IMR-90 (cell line): Measurements from ENCODE around the gene NAV2. TPM values are rescaled to one million over a fixed set of nuclear protein-coding genes. Genes with fewer than 3 reads are reported as not detected.

ENCODE experiments used
- ATAC-seq: fragments of 200-7000 bp; cut with Tn5 transposase; 2 replicates; pipeline ENCODE4 v1.9.1; 2020; ENCODE audit warnings: low read depth, mild to moderate bottlenecking, moderate library complexity
- BruUV-seq: library from RNA; stranded (reverse); fragments of 400-500 nt; replicated peaks from 2 replicates; lab custom pipeline; 2021; lab: Mats Ljungman, UMichigan
- CTCF ChIA-PET: fragments of 300-600 bp; formaldehyde crosslinking; extraction: SDS; loops from one replicate; lab custom pipeline; 2021; ENCODE audit warnings: antibody characterized with exemption; lab: Yijun Ruan, JAX
- POLR2A ChIA-PET: fragments of 300-600 bp; sonication (Branson Sonifier 250); formaldehyde crosslinking; loops from one replicate; lab custom pipeline; 2022; ENCODE audit warnings: antibody characterized with exemption; ENCODE audit not compliant: unreplicated experiment; lab: Charles Lee
- DNase-seq: peaks from one replicate; pipeline ENCODE4 v3.0.0; 2013
- H2AFZ ChIP-seq: replicated peaks from 2 replicates; pipeline ENCODE3; 2013; ENCODE audit warnings: low read length, mild to moderate bottlenecking; ENCODE audit not compliant: poor library complexity
- H2AK5ac ChIP-seq: 2 replicates; pipeline ENCODE4 v1.6.1; 2013; ENCODE audit warnings: low read depth, low read length, inconsistent platforms
- H2AK9ac ChIP-seq: replicated peaks from 2 replicates; pipeline ENCODE3; 2013; ENCODE audit warnings: mild to moderate bottlenecking, low read depth, low read length, moderate library complexity; ENCODE audit not compliant: poor library complexity
- H2BK120ac ChIP-seq: 2 replicates; pipeline ENCODE4 v1.6.1; 2013; ENCODE audit warnings: low read depth, low read length, inconsistent platforms
- H2BK15ac ChIP-seq: 3 replicates; pipeline ENCODE4 v1.6.1; 2013; ENCODE audit warnings: low read depth, low read length, inconsistent platforms
- H2BK20ac ChIP-seq: 2 replicates; pipeline ENCODE4 v1.6.1; 2013; ENCODE audit warnings: low read depth, mild to moderate bottlenecking, inconsistent platforms, low read length, moderate library complexity
- H2BK5ac ChIP-seq: 2 replicates; pipeline ENCODE4 v1.6.1; 2013; ENCODE audit warnings: mild to moderate bottlenecking, low read depth, low read length, inconsistent platforms; ENCODE audit not compliant: poor library complexity, severe bottlenecking
- H3K14ac ChIP-seq: replicated peaks from 2 replicates; pipeline ENCODE4 v1.6.1; 2013; ENCODE audit warnings: low read depth, low read length, inconsistent platforms
- H3K18ac ChIP-seq: 2 replicates; pipeline ENCODE4 v1.6.1; 2013; ENCODE audit warnings: low read depth, low read length, control low read depth
- H3K23ac ChIP-seq: 2 replicates; pipeline ENCODE4 v1.6.1; 2013; ENCODE audit warnings: low read depth, low read length, inconsistent platforms
- H3K27ac ChIP-seq: 2 replicates; pipeline ENCODE4 v1.5.1; 2013; ENCODE audit warnings: mild to moderate bottlenecking, control low read depth, low read length; ENCODE audit not compliant: insufficient read depth
- H3K27me3 ChIP-seq: 2 replicates; pipeline ENCODE4 v1.6.1; 2013; ENCODE audit warnings: low read length; ENCODE audit not compliant: control insufficient read depth, insufficient read depth
- H3K36me3 ChIP-seq: 2 replicates; pipeline ENCODE4 v1.6.1; 2013; ENCODE audit warnings: low read length, mixed read lengths; ENCODE audit not compliant: control insufficient read depth, insufficient read depth
- H3K4ac ChIP-seq: 2 replicates; pipeline ENCODE4 v1.6.1; 2013; ENCODE audit warnings: low read depth, low read length, inconsistent platforms
- H3K4me1 ChIP-seq: 2 replicates; pipeline ENCODE4 v1.6.1; 2013; ENCODE audit warnings: low read length, mixed read lengths; ENCODE audit not compliant: control insufficient read depth, insufficient read depth
- H3K4me2 ChIP-seq: 2 replicates; pipeline ENCODE4 v1.6.1; 2013; ENCODE audit warnings: low read depth, mild to moderate bottlenecking, control low read depth, low read length, moderate library complexity
- H3K4me3 ChIP-seq: 2 replicates; pipeline ENCODE4 v1.5.1; 2013; ENCODE audit warnings: low read depth, mild to moderate bottlenecking, control low read depth, low read length, moderate library complexity; ENCODE audit not compliant: insufficient read depth
- H3K56ac ChIP-seq: 2 replicates; pipeline ENCODE4 v1.6.1; 2013; ENCODE audit warnings: low read length, inconsistent platforms; ENCODE audit not compliant: insufficient read depth; ENCODE audit errors: extremely low read depth
- H3K79me1 ChIP-seq, 2 experiments: 2 replicates each; pipeline ENCODE4 v1.6.1; 2013; ENCODE audit warnings: low read length in 2 of 2, inconsistent platforms in 1 of 2, low read depth in 1 of 2
- H3K9ac ChIP-seq: 2 replicates; pipeline ENCODE4 v1.6.1; 2013; ENCODE audit warnings: low read depth, low read length, control low read depth
- H3K9me1 ChIP-seq: 2 replicates; pipeline ENCODE4 v1.6.1; 2013; ENCODE audit warnings: low read length, inconsistent platforms; ENCODE audit not compliant: insufficient read depth
- H3K9me3 ChIP-seq: 2 replicates; pipeline ENCODE4 v1.6.1; 2013; ENCODE audit warnings: low read length; ENCODE audit not compliant: control insufficient read depth, insufficient read depth
- H4K20me1 ChIP-seq: 2 replicates; pipeline ENCODE4 v1.6.1; 2013; ENCODE audit warnings: low read length, inconsistent platforms; ENCODE audit not compliant: insufficient read depth
- H4K5ac ChIP-seq: 2 replicates; pipeline ENCODE4 v1.6.1; 2013; ENCODE audit warnings: mild to moderate bottlenecking, low read depth, low read length, control low read depth
- H4K8ac ChIP-seq, 2 experiments: 2 replicates each; pipeline ENCODE4 v1.6.1; 2013; ENCODE audit warnings: low read depth in 2 of 2, low read length in 2 of 2, control low read depth in 1 of 2, inconsistent platforms in 1 of 2
- H4K91ac ChIP-seq: 2 replicates; pipeline ENCODE4 v1.6.1; 2013; ENCODE audit warnings: low read depth, low read length, inconsistent platforms; ENCODE audit not compliant: insufficient read depth
- WGBS, 2 experiments: methylation state at CpG; one replicate each; pipeline versions ENCODE4 v1.1.5 to v1.1.7; 2013; ENCODE audit warnings: missing lambda C conversion rate in 2 of 2; ENCODE audit not compliant: insufficient read length in 1 of 2; ENCODE audit errors: extremely low coverage in 2 of 2; 5-methylcytosine and 5-hydroxymethylcytosine counted together
- dilution Hi-C: fragments of 300-500 bp; cut with HindIII; formaldehyde crosslinking; loops from one replicate; pipeline ENCODE4 v1.14.3; 2018; ENCODE audit warnings: low sequenced_read_pairs; ENCODE audit not compliant: unreplicated experiment
- in situ Hi-C: fragments of 300-500 bp; cut with MboI; formaldehyde crosslinking; loops from 3 replicates; pipeline ENCODE4 v1.14.3; 2019; ENCODE audit warnings: low sequenced_read_pairs, inconsistent platforms, mixed read lengths
- intact Hi-C: fragments of 100-400 bp; cut with micrococcal nuclease; formaldehyde crosslinking; loops from 2 replicates; pipeline ENCODE4 v1.10.0; 2022
- polyA plus RNA-seq, 3 experiments: library from polyadenylated mRNA; depleted of rRNA; stranded (reverse); fragments of >200 nt; gene quantifications; 2 replicates each; pipeline ENCODE4 v1.2.3, GENCODE V29; 2012; ENCODE audit warnings: low replicate concordance in 1 of 3
- total RNA-seq: library from RNA; depleted of rRNA; stranded (reverse); fragments of >200 nt; gene quantifications from 2 replicates; pipeline ENCODE4 v1.2.3, GENCODE V29; 2012
- TF ChIP-seq, protein P1 (sequence below): fragments of 150-350 bp; IDR thresholded peaks from 2 replicates; pipeline ENCODE4 v1.6.1; 2016; ENCODE audit warnings: low read depth, mild to moderate bottlenecking, low read length, moderate library complexity, borderline replicate concordance

The NAV2 gene
- total and polyA plus RNA-seq, 2 of the 4 experiments (the other 2 are of a cell fraction), result 4.5 to 12.6 TPM

DNA sequence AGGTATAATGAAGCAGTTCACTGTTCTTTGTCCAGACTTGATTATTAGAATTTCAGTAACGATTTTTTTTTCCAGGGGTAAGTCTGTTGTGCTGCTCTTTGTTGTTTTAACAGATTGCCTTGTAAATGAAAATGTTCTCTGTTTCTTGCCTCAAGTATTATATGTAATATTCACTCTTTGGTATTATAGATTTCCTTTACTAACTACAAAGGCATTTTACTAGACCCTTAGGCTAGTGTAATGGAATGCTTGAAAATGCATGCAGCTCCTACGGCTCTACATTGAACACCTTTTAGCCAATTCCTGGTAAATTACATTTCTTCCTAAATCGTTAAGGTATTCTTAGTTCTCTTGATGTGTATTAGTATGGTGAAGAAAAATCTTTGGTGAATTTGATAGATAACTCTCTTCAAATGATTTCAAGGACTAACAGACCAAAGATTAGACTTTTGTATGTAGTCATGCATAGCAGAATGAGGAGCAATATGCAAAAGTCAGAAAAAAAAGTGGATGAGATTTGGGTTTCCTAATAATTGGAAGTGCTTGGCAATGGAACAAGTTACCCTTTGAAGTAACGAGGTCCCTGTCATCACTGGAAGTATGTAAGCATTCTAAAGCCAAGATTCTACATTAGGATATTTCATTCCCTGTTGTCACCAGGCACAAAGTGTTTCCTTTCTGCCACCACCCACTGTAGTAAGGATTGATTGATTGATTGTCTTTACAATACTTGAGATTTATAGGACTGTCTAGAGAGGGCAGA lies 334.6 kb downstream of the NAV2 start:
- Histone ChIP-seq H3K9me1 (peaks cover 26% of the 10 kb centered on the region; the same call in 1 of the 2 replicates), H3K14ac (no peak overlapping the region), H4K20me1 (peaks cover 5% of the 10 kb centered on the region; the same call in 1 of the 2 replicates), H3K18ac (no peak overlapping the region), H3K27me3 (no peaks in the 10 kb centered on the region), H4K8ac (no peak overlapping the region), H3K36me3 (peaks cover 30% of the 10 kb centered on the region), H3K27ac (no peak overlapping the region), H3K4me2 (no peak overlapping the region), H3K79me1 (peaks cover 8 to 9% of the 10 kb centered on the region in 2 experiments; a peak in 3 of 4 replicates), H2BK120ac (no peak overlapping the region), H2AK9ac (no peak overlapping the region), H3K23ac (no peak overlapping the region), H3K4me1 (peaks cover 14% of the 10 kb centered on the region), H3K56ac (no peak overlapping the region), H2BK20ac (no peak overlapping the region), H3K9me3 (no peaks in the 10 kb centered on the region), H2BK15ac (no peak overlapping the region), H2BK5ac (no peak overlapping the region), H3K4me3 (no peak overlapping the region), H2AFZ (no peak overlapping the region), H3K9ac (no peak overlapping the region), H2AK5ac (no peak overlapping the region), H4K91ac (no peak overlapping the region), H4K5ac (no peak overlapping the region), H3K4ac (no peak overlapping the region)
- no CpG with 5 or more reads among the region's 4 CpGs for WGBS, 2 experiments
- POLR2A ChIA-PET, result no interaction called here
- TF ChIP-seq, protein P1, sequence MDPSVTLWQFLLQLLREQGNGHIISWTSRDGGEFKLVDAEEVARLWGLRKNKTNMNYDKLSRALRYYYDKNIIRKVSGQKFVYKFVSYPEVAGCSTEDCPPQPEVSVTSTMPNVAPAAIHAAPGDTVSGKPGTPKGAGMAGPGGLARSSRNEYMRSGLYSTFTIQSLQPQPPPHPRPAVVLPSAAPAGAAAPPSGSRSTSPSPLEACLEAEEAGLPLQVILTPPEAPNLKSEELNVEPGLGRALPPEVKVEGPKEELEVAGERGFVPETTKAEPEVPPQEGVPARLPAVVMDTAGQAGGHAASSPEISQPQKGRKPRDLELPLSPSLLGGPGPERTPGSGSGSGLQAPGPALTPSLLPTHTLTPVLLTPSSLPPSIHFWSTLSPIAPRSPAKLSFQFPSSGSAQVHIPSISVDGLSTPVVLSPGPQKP, result no peak
- no TSS peak for BruUV-seq
- CTCF ChIA-PET, result no interaction called here
- dilution Hi-C loops, result no loop called here
- DNase-seq, result no peak
- no peak for ATAC-seq
- in situ Hi-C loops, result no loop called here
- intact Hi-C loops, result no loop called here
